HK-2 (cell line): ENCODE data around the gene RBBP8NL.

Experiments used
- DNase-seq: peaks from one replicate; pipeline ENCODE4 v3.0.0-alpha.2; 2018; ENCODE audit not compliant: unreplicated experiment

The RBBP8NL gene

DNA sequence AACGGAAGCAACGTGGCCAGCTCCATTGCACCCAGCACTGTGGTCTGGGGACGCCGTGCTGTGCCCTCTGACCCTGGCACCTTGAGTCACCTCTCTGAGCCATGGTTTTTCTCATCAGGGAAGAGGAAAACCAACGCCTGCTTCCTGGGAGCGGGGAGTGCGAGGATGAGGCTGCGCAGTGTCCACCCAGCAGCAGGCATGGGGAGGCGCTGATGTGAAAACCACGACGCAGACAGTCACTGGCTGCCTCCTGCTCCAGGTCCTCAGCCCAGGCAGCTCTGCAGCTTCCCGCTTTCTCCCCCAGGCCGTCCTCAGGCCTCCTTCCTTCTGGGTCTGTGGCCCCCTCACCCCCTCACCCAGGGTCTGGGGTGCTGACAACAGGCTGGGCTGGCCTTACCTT, 34.5 kb upstream of the RBBP8NL start:
- no peak for DNase-seq

DNA sequence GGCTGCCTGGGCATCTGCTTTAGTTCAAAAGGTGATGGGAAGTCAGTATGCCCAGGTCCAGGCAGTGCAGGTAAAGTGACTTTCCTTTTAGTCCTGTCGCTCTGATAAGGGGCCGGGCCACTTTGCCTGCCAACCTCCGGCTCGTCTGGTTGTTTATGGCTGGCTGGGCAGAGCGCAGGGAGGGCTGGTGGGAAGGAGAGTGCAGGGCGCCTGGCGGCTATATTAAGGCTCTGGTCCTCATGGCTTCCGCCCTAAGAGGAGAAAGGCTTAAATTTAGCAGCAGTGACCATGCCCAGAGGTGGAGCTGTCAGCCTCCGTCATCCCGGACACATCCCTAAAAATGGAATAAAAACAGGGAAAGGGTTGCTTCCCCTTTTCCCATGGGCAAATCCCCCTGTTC, 33.8 kb upstream of the RBBP8NL start:
- DNase-seq, result no peak

DNA sequence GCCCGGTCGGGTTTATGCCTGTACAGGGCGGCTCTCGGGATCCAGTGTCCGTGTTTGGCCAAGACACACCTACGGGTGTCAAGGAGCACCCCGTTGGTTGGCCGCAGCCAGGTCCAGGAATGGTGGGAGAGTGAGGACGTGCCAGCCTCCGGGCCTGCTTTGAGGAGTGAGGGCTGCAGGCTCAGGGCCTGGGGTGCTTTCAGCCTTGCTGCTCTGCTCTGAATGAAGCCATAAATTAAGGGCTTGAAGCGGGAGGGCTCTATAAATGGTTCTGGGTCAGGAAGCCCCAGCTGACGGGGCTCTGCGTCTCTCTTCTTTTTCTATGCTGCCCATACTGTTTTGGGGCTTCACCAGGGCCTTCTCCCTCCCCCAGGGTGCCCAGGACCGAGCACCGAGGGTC, 33.3 kb upstream of the RBBP8NL start:
- no peak for DNase-seq

DNA sequence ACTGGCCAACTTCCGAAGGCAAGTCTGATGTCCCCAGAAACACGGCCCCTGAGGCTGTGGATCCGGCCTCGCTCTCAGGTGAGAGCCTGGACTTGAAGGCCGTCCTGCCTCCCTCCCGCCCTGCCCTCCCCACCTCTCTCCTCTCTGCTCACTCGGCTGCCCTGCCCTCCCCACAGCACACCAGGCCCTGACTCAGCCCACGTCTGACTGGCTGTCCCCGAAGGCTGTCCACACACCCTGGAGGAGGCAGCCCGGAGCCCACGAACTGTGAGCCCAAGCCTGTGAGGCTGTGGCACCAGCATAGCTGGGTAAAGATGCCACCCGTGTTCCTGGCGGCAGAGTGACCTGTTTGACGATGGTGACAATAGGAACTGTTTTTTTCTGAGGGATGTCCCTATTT, 32.1 kb upstream of the RBBP8NL start:
- DNase-seq, result peak; percentile 31

DNA sequence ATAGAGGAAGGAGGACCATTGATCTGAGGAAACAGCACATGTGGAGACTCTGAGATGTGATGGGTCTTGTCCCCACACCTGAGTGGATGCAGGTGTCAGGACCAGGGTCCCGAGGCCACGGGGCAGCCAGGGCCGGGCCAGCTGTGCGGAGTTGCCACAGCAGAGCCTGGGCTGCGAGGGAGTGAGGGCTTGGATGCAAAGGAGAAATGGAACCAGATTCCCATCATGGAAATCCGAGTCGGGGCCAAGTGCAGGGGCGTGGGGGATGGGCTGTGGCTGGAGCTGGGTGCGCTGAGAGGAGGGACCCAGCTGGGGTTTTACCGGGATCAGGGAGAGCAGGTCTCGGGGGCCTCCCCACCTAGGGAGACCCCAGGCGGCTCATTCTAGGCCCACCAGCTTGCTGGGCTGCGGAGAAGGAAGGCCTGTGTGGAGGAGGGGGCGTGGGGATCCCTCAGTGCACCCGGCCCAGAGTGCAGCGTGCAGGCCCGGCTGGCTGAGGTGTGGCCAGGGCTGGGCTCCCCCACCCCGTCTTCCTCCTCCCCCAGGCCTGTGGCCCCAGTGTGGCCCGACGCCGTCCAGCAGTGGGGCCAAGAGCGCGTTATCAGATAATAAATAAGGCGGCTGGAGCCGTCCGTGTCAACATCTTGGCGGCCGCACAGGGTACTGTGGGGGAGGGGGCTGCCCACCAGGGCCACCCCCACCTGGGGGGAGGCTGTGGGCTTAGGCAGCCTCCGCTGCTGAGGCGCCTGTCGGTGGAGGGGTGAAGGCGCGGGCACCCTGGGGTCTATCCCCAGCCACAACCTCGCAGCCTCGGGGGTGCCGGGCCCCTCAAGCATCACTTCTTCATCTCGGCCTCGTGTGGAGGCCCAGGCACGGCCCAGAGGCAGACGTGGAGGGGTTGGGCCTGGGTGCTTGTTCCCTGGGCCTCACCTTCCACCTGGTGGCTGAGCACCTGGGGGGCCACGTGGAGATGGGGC, 31.2 kb upstream of the RBBP8NL start:
- DNase-seq, result no peak

DNA sequence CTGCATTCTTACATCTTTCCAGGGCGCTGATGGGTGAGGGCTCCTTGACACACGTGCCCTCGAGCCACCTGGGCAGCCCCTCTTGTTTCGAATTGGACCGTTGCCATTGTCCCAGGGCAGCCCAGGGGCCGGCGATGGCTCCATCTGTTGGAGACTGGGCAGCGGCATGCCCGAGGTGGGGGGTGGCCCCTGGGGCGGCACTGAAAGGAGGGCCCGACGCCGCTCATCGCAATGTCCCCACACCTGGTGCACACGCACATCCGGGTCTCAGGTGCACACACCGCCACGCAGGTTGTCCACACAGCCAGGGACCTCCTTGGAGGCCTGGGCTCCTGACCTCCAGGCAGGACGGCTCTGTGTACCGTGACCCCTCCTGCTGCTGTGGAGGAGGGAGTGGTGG, 30.5 kb upstream of the RBBP8NL start:
- no peak for DNase-seq

DNA sequence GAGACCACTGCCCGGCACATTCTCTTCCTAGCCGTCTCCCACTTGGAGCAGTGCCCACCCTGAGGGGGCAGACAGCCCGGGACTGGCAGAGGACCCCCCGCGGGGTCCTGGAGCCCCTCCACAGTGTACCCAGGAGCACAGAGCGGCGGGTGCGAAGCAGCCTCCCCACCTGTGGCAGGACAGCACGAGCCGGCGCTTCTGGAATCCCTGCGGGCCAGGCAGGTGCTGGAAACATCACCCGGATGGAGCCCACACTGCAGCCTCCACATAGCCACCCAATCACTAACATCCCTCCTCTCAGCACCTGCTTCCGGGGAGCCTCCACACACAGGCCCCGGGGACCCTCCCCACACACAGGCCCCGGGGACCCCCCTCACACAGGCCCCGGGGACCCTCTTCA, 29.8 kb upstream of the RBBP8NL start:
- DNase-seq, result no peak

DNA sequence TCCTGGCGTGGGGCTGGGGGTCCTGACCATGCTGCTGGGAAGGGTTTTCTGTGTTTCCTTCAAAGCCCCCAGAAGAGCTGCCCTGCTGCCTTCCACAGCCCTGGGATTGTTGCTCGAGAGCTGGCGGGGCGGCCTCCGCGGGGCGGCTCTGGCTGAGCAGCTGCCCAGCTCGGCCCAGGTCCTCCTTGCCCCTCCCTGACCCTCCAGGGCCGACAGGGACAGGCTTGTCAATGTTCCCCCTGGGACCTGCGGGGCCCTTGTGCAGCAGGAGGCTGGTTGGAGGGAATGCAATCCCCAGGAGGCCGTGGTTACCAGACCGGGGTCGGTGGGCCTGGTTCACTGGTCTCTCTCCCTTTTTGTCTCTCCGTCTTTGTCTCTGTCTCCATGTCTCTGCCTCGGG, 28.6 kb upstream of the RBBP8NL start:
- no peak for DNase-seq

DNA sequence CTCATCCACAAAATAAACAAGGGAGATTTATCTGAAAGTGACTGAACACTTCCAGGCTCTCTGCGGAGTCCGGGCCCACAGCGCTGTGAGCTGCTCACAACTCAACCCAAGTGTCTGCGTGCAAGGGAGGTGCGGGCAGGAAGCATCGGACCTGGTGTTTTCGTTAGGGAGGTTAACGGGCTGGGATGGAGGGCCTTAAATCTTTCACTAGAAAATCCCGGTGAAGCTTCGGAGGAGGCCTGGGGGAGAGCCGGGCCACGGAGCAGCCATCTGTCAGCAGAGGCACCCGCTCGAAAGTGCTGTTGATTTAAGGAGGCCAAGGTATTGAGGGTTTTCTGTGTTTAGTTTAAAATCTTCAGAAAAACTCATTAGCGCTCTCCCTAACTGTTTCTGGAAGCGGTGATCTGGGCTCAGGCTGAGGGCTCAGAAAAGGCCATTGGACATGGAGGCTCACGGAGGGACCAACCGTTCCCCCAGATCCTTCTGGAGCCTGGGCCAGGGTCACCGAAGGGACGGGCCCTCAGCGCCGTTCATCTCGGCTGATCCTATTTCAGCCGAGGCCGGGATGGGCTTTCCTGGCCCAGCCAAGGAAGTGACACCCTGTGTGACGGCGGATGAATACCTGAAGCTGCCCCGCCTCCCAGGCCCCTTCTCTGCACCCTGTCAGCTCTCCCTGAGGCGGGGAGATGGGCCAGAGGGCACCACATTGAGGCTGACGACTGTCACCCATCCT, 27.7 kb upstream of the RBBP8NL start:
- no peak for DNase-seq

DNA sequence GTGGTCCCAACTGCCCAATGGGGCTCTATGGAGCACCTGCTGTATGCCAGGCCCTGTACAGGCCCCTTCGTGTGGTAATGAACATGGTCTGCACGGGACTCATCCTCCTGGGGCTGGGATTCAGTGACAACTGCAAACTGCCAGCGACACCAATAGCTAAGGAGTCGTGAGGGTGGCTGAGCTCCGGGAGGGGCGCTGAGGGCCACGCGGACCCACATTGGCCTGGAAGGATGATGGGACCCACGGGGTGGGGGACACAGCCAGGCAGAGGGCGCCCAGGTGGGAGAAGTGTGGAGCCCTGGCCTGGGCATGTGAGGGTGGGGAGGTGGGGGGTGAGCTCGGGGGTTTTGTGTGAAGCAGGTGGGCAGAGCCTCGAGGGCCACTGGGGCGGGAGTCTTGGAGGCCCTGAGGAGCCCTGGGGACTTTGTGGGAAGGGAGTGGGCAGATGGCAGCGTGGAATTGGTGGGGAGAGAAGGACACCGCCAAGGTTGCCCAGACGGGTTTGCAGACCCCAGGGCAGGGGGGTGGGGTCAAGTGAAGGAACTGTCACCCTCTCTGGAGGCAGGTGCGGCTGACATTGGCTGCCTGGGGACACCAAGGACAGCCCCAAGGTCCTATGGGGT, 26.0 kb upstream of the RBBP8NL start:
- no peak for DNase-seq

DNA sequence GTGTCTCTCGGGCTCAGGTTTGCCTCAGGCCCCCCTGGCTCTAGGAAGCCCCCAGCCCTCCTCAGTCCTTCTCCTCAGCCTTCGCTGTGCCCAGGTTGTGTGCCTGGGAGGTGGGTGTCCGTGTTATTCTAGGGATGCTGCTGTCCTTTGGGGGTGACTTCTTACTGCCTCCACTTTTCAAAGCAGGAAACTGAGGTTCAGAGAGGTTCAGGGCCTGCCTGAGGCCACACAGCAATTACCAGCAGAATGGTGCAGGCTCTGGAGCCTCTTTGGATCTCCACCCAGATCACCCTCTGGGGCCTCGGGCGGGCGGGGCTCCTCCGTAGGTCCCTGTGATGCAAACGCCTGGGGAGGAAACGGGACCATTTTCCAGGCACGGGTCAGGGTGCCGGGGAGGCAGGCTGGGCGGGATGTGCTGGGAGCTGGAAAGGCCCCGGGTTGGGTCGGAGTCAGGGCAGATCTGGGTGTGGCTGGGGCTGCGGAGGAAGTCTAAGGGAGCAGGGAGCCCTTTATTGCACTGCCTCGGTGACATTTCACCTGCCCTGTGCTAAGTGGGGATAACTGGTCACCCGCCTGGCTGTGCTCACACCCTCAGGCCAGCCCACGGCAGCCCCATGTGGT, 25.2 kb upstream of the RBBP8NL start:
- no peak for DNase-seq

DNA sequence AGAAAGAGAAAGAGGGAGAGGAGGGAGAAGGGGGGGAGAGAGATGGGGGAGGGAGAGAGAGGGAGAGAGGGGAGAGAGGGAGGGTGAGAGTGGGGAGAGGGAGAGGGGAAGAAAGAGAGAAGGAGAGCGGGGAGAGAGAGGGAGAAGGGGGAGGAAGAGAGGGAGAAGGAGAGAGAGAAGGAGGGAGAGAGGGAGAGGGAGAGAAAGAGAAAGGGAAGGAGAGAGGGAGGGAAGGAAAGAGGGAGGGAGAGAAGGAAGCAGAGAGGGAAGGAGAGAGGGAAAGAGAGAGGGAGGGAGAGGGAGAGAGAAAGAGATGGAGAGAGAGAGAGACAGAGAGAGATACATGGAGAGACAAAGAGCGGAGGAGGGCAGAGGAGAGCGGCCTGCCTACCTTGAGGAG, 24.6 kb upstream of the RBBP8NL start:
- DNase-seq, result no peak

DNA sequence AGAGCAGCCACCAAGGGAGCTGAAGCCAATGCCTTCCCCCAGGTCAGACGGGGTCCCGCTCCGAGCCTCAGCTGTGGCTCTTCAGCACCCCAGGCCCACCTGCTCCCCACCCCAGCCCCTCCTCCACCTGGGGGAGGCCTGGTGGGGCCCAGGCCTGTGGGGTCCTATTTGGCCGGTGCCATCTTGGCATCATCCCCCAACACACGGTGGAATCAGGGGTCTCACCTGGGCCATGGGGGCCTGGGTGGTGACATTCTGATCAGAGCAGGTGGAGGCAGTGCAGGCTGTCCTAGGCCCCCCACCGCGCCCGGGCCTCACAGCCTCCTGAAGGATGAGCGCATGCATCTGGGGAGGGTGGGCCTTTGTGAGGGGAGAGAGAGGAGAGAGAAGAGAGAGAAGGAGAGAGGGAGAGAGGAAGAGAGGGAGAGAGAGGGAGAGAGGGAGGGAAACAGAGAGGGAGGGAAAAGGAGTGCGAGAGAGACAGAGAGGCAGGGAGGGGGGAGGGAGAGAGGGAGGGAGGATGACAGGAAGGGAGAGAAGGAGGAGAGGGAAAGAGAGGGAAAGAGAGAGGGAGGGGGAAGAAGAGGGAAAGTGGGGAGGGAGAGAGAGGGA, 23.9 kb upstream of the RBBP8NL start:
- DNase-seq, result no peak

DNA sequence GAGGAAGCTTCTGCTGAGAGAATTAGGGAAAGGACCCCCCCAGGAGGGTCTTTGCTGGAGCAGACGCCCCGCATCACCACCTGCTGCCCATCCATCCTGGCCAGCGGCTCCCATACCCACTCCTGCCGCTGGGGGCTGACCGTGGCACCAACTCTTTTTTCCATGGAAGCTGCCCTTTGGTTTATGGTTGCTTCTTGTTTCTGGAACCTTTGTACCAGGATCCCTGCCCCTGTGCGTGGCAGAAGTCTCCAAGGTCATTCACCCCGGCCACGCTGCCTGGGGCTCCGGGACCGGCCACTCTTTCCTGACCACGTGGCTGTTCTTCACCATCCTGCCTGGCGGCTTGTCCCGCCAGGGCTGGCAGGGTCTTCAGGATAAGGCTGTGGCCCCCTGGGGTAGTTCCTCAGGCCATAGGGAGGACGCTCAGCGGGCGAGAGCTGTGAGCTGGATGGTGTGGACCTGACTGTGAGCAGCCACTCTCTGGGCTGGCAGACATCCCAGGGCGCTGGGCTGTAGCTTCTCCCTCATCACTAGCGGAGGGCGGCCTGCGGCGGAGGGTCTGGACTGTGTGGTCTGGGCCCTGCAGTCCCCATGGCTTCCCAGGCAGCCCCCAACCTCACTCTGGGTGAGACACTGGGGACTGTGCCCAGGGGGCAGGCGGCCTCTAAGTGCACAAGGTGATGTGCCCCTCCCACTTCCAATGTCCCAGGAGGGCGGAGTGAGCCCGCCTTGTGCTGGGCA, 22.8 kb upstream of the RBBP8NL start:
- no peak for DNase-seq

DNA sequence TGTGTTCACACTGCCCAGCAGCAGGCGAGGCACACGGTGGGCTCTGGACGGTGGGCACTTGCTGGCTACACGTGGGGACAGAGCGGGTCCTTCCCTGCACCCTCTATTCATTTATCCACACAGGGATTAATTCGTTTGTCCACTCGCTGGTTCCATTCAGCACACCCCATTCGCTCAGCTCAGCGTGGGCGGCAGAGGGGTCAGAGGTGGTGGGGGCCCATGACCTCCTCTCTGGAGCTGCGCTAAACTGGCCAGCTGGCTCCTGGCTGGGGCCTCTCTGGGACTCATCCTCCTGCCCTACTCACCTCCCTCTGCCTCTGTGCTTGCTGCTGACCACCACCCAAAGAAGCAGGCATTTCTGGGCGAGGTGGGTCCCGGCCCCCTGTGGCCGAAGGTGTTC, 21.4 kb upstream of the RBBP8NL start:
- DNase-seq, result no peak

DNA sequence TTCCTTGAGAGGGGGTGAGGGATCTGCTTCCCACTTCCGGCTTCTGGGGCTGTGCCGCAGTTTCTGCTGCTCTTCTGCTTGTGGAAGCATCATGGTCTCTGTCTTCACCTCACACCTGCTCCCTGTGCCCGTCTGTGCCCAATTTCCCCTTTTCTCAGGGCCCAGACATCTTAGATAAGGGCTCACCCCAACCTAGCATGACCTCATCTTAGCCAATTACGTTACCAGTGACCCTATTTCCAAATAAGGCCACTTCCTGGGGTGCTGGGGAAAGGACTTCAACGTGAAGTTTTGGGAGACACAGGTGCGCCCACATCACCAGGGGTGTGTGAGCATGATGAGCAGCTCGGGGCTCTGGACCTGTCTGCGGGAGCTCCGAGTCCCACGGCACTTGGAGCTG, 20.7 kb upstream of the RBBP8NL start:
- DNase-seq, result no peak

DNA sequence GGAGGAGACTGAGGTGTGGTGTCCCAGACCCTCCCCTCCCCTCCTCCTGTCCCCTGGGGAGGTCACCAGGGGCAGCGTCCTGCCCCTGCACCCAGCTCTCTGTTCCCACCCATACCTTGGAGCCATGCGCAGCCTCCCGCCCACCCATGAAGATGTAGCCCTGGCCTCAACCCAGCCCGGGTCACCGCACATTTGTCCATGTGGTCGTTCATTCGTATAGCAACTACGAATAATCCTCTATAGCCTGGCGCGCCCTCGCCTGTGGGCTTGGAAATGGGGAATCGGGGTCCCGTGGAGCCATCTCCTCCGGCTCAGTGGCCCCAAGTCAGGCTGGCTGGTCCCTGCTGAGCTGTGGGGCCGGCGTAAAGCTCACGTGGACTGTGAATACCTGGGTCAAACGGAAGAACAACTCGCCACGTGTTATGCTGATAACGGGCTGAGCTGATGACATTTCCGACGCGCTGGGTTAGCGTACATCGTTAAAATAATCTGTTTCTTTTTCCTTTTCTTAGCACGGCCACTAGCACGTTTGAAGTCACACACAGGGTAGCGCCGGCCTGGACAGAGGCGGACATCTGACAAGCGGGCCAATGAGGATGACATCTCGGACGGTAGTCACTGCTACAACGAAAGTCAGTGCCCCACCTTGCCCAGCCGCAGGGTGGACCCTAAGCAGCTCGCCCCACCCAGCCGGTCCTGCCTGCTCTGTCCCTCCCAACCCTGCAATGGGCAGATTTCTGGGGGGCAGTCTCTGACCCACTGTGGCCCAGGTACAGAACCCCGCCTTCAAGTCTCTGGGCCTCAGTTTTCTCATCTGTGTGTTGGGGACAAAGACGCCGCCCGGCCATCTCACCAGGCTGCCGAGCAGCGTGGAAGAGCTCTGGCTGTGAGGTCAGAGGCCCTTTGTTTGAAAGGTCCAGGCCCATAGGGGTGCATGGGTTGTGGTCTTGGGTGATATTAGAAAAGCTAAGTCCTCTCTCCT, 19.8 kb upstream of the RBBP8NL start:
- DNase-seq, result no peak

DNA sequence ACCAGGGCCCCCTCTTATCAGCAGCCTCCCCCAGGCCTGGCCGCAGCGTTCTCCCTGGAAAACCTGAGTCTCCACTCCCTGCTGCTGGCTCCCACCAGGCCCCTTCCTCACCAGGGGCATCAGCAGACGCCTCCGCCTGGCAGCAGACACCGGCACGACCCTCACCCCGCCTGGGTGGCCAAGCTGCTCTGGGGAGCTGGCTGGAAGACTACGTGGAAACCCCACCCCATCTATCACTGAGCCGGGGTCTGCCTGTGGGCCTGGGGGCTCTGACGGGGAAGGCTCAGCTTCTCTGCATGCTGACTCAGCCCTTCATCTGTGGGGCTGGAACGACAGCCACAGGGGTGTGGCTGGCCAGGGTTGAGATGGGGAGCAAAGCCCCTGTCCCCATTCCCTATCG, 19.1 kb upstream of the RBBP8NL start:
- no peak for DNase-seq

DNA sequence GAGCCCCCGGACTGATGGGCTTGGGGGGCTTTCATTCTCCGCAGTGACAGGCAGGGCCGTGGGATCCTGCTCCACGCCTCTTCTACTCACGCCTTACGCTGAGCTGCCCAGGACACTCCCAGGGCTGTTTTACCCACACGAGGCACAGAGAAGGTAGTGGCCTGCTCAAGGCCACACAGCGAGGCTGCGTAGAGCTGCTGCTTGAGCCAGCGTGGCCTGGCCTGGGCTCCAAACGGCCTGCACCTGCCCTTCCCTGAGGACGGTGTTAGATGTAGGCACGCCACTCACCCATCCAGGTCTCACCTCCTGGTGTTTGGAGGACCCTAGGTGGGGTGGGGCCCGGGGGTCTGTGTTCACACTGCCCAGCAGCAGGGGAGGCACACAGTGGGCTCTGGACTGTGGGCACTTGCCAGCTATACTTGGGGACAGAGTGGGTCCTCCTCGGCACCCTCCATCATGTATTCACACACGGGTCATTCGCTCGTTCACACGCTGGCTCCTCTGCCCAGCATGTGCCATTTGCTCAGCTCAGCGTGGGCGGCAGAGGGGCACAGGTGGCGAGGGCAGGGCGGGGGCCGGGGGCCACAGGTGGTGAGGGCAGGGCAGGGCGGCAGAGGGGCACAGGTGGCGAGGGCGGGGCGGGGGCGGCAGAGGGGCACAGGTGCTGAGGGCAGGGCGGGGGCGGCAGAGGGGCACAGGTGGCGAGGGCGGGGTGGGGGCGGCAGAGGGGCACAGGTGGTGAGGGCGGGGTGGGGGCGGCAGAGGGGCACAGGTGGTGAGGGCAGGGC, 18.4 kb upstream of the RBBP8NL start:
- no peak for DNase-seq
